Muscle layer of duodenum (tissue), 2 donors: ENCODE data around the gene PLXNA3.

Experiments used
- H3K27ac ChIP-seq: one replicate; pipeline ENCODE4 v1.7.0; 2013; ENCODE audit warnings: mild to moderate bottlenecking, low read length
- H3K27me3 ChIP-seq: one replicate; pipeline ENCODE4 v1.7.0; 2013; ENCODE audit warnings: low read depth, mild to moderate bottlenecking, control low read depth, low read length
- H3K36me3 ChIP-seq, 2 donors: one replicate each; pipeline ENCODE4 v1.7.0; 2013; ENCODE audit warnings: low read length in 2 of 2, control low read depth in 1 of 2, mild to moderate bottlenecking in 1 of 2; ENCODE audit not compliant: insufficient read depth in 2 of 2, control insufficient read depth in 1 of 2
- H3K4me1 ChIP-seq, 2 donors: one replicate each; pipeline ENCODE4 v1.7.0; 2013; ENCODE audit warnings: low read length in 2 of 2, mild to moderate bottlenecking in 2 of 2, control low read depth in 1 of 2, moderate library complexity in 1 of 2; ENCODE audit not compliant: insufficient read depth in 2 of 2, control insufficient read depth in 1 of 2
- H3K4me3 ChIP-seq, 2 donors: one replicate each; pipeline ENCODE4 v1.7.0; 2013; ENCODE audit warnings: low read length in 2 of 2, low read depth in 1 of 2, mild to moderate bottlenecking in 1 of 2
- H3K9me3 ChIP-seq, 2 donors: one replicate each; pipeline ENCODE4 v1.7.0; 2013; ENCODE audit warnings: low read length in 2 of 2, control low read depth in 1 of 2, mild to moderate bottlenecking in 1 of 2; ENCODE audit not compliant: control insufficient read depth in 1 of 2
- donor health status: healthy.

PLXNA3 gene

GRCh38 chrX:154526901-154527675 lies 69.0 kb downstream of the PLXNA3 start:
- Histone ChIP-seq H3K27me3 (no peaks in the 10 kb centered on the region), H3K9me3 (no peaks in the 10 kb centered on the region), H3K36me3 (peaks cover 0 to 1% of the 10 kb centered on the region in 2 donors)

More at GRCh38 chrX:154526901-154527675, 69.0 kb downstream of the PLXNA3 start:
- peaks cover 0 to 4% of the 10 kb centered on the region in 2 donors for H3K4me1 ChIP-seq
- H3K4me3 ChIP-seq = peak overlapping the region in 1 of 2 donors; percentile 64
- H3K27ac ChIP-seq = peak overlapping the region; percentile 56
